ENCODE data around the gene ATP5MG.

DNA sequence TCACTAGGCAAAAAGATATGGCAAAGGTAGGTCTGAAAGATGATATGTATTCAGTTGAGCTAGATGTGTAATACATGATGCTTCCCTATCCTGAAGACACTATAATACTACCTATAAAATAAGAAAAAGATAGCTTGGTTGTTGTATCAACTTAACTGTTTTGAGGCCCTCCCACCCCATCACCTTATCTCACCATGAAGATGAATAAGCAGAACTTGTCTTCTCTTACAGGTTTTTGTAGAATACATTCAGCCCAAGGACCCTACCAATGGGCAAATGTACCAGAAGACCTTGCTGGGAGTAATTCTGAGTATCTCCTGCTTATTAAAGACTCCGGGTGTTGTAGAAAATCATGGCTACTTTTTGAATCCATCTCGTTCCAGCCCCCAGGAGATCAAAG, 28.1 kb upstream of the ATP5MG start:
- TF ChIP-seq, protein P1, sequence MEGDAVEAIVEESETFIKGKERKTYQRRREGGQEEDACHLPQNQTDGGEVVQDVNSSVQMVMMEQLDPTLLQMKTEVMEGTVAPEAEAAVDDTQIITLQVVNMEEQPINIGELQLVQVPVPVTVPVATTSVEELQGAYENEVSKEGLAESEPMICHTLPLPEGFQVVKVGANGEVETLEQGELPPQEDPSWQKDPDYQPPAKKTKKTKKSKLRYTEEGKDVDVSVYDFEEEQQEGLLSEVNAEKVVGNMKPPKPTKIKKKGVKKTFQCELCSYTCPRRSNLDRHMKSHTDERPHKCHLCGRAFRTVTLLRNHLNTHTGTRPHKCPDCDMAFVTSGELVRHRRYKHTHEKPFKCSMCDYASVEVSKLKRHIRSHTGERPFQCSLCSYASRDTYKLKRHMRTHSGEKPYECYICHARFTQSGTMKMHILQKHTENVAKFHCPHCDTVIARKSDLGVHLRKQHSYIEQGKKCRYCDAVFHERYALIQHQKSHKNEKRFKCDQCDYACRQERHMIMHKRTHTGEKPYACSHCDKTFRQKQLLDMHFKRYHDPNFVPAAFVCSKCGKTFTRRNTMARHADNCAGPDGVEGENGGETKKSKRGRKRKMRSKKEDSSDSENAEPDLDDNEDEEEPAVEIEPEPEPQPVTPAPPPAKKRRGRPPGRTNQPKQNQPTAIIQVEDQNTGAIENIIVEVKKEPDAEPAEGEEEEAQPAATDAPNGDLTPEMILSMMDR (IDR thresholded peaks at IDR 0.05; ENCODE audit: low read length) = no peak
- no peak for TF ChIP-seq EZH2 (IDR thresholded peaks at IDR 0.05; ENCODE audit: borderline replicate concordance, low read length)

Measured in OCI-LY1 (cell line).